ENCODE results near the gene WDR37.

Gene WDR37

GRCh38 chr10:1166101-1166827 lies 110.1 kb downstream of the WDR37 start:
- Histone ChIP-seq H3K4me3 (ENCODE audit: low read length) (no peak overlapping the region), H3K79me2 (ENCODE audit: control insufficient read depth, low read length) (no peaks in the 10 kb centered on the region), H3K9me3 (ENCODE audit: control insufficient read depth, insufficient read depth, low read length) (no peaks in the 10 kb centered on the region), H3K27me3 (ENCODE audit: control insufficient read depth, low read length) (no peaks in the 10 kb centered on the region), H3K9me2 (replicated peaks; ENCODE audit: control insufficient read depth, low read length) (no peaks in the 10 kb centered on the region), H3K36me3 (ENCODE audit: control insufficient read depth, low read length) (no peaks in the 10 kb centered on the region), H4K20me1 (ENCODE audit: control insufficient read depth, insufficient read depth, low read depth, low read length) (no peaks in the 10 kb centered on the region), H3K27ac (ENCODE audit: low read depth, low read length) (no peak overlapping the region), H3K4me1 (ENCODE audit: control insufficient read depth, low read length) (no peaks in the 10 kb centered on the region), H3F3A (ENCODE audit: control insufficient read depth, insufficient read depth) (no peaks in the 10 kb centered on the region), H3K4me2 (ENCODE audit: low read length) (no peak overlapping the region)
- no peak for TF ChIP-seq CTCF (IDR thresholded peaks at IDR 0.05; ENCODE audit: low read depth, low read length, poor library complexity, severe bottlenecking)
- no peak for TF ChIP-seq EZH2phosphoT487 (IDR thresholded peaks at IDR 0.05; ENCODE audit: borderline replicate concordance, low read length)

- H3K27me3 ChIP-seq (ENCODE audit: control insufficient read depth, low read length) = no peaks in the 10 kb centered on the region
- no peaks in the 10 kb centered on the region for H4K20me1 ChIP-seq (ENCODE audit: control insufficient read depth, insufficient read depth, low read depth, low read length)
- no peak for TF ChIP-seq CTCF (IDR thresholded peaks at IDR 0.05; ENCODE audit: low read depth, low read length, poor library complexity, severe bottlenecking)
- TF ChIP-seq EZH2phosphoT487 (IDR thresholded peaks at IDR 0.05; ENCODE audit: borderline replicate concordance, low read length) = no peak
These were observed 110.7 kb downstream of the WDR37 start for GRCh38 chr10:1166828-1167275.

GRCh38 chr10:1168763-1169162 lies 112.6 kb downstream of the WDR37 start:
- Histone ChIP-seq H3K36me3 (ENCODE audit: control insufficient read depth, low read length) (no peaks in the 10 kb centered on the region), H3K9me3 (ENCODE audit: control insufficient read depth, insufficient read depth, low read length) (no peaks in the 10 kb centered on the region), H3K79me2 (ENCODE audit: control insufficient read depth, low read length) (no peaks in the 10 kb centered on the region), H3F3A (ENCODE audit: control insufficient read depth, insufficient read depth) (no peaks in the 10 kb centered on the region), H3K9me2 (replicated peaks; ENCODE audit: control insufficient read depth, low read length) (no peaks in the 10 kb centered on the region), H3K4me3 (ENCODE audit: low read length) (no peak overlapping the region), H3K27ac (ENCODE audit: low read depth, low read length) (no peak overlapping the region), H3K4me2 (ENCODE audit: low read length) (no peak overlapping the region), H3K4me1 (ENCODE audit: control insufficient read depth, low read length) (no peaks in the 10 kb centered on the region), H3K27me3 (ENCODE audit: control insufficient read depth, low read length) (no peaks in the 10 kb centered on the region), H4K20me1 (ENCODE audit: control insufficient read depth, insufficient read depth, low read depth, low read length) (no peaks in the 10 kb centered on the region)
- no peak for TF ChIP-seq CTCF (IDR thresholded peaks at IDR 0.05; ENCODE audit: low read depth, low read length, poor library complexity, severe bottlenecking)
- no peak for TF ChIP-seq EZH2phosphoT487 (IDR thresholded peaks at IDR 0.05; ENCODE audit: borderline replicate concordance, low read length)

More at GRCh38 chr10:1166828-1167275, 110.7 kb downstream of the WDR37 start:
- Histone ChIP-seq H3K9me2 (replicated peaks; ENCODE audit: control insufficient read depth, low read length) (no peaks in the 10 kb centered on the region), H3K9me3 (ENCODE audit: control insufficient read depth, insufficient read depth, low read length) (no peaks in the 10 kb centered on the region), H3F3A (ENCODE audit: control insufficient read depth, insufficient read depth) (no peaks in the 10 kb centered on the region), H3K79me2 (ENCODE audit: control insufficient read depth, low read length) (no peaks in the 10 kb centered on the region), H3K27ac (ENCODE audit: low read depth, low read length) (no peak overlapping the region), H3K4me2 (ENCODE audit: low read length) (no peak overlapping the region), H3K4me1 (ENCODE audit: control insufficient read depth, low read length) (no peaks in the 10 kb centered on the region), H3K36me3 (ENCODE audit: control insufficient read depth, low read length) (no peaks in the 10 kb centered on the region), H3K4me3 (ENCODE audit: low read length) (no peak overlapping the region)

Measured in DOHH2 (cell line).